Left lung (tissue), 10 donors: ENCODE measurements around the gene MT1M. TPM values are rescaled to one million over a fixed set of nuclear protein-coding genes. Genes with fewer than 3 reads are reported as not detected.

Experiments
- ATAC-seq: fragments of 200-7000 bp; cut with Tn5 transposase; one replicate; pipeline ENCODE4 v1.9.1; 2020; ENCODE audit warnings: moderate library complexity
- DNase-seq, 4 donors: peaks; one replicate each; pipeline ENCODE4 v3.0.0-alpha.2; 2013 to 2020
- H3K27ac ChIP-seq, 2 donors: fragments of 200-600 bp; sonication (generic) in 1 of 2; one replicate each; pipeline versions ENCODE4 v1.5.0 to v1.8.0; 2020 to 2021
- H3K27me3 ChIP-seq, 2 donors: fragments of 200-600 bp; sonication (generic) in 1 of 2; one replicate each; pipeline versions ENCODE4 v1.5.0 to v1.8.0; 2020 to 2021
- H3K36me3 ChIP-seq, 2 donors: fragments of 200-600 bp; sonication (generic) in 1 of 2; one replicate each; pipeline versions ENCODE4 v1.5.0 to v1.8.0; 2020 to 2021
- H3K4me1 ChIP-seq, 2 donors: fragments of 200-600 bp; one replicate each; pipeline ENCODE4 v1.8.0; 2021
- H3K4me3 ChIP-seq, 2 donors: fragments of 200-600 bp; sonication (generic) in 1 of 2; one replicate each; pipeline versions ENCODE4 v1.5.0 to v1.8.0; 2020 to 2021; ENCODE audit warnings: mild to moderate bottlenecking in 1 of 2
- H3K9me3 ChIP-seq, 2 donors: fragments of 200-600 bp; sonication (generic) in 1 of 2; one replicate each; pipeline versions ENCODE4 v1.5.0 to v1.8.0; 2020 to 2021
- CTCF ChIP-seq, 2 donors: fragments of 200-600 bp; sonication (generic) in 1 of 2; IDR thresholded peaks; one replicate each; pipeline versions ENCODE4 v1.5.0 to v1.8.0; 2021; ENCODE audit warnings: antibody characterized with exemption in 2 of 2
- intact Hi-C, 2 donors: fragments of 100-400 bp; cut with DNase I; formaldehyde crosslinking; loops; one replicate each; pipeline versions ENCODE4 v1.11.2 to v1.14.2; 2022
- polyA plus RNA-seq, 6 donors: library from polyadenylated mRNA; unstranded; fragments of 120-200 nt; gene quantifications; one replicate each; pipeline ENCODE4 v1.2.1, GENCODE V29; 2013; ENCODE audit not compliant: insufficient read length in 6 of 6
- total RNA-seq, 2 donors: library from RNA; stranded (reverse); fragmentation: NEBNext Ultra II Directional; extraction: Animal tissue kit (Norgen Biotek cat#: 25700); gene quantifications; one replicate each; pipeline ENCODE4 v1.2.1, GENCODE V29; 2021
- donor health status: DM: no; HTN: yes; CAD: no.
- donor health status: DM: no; HTN: no; CAD: no.

The MT1M gene
- total and polyA plus RNA-seq, 8 donors, result 0.29 to 32.5 (median 0.62) TPM

DNA sequence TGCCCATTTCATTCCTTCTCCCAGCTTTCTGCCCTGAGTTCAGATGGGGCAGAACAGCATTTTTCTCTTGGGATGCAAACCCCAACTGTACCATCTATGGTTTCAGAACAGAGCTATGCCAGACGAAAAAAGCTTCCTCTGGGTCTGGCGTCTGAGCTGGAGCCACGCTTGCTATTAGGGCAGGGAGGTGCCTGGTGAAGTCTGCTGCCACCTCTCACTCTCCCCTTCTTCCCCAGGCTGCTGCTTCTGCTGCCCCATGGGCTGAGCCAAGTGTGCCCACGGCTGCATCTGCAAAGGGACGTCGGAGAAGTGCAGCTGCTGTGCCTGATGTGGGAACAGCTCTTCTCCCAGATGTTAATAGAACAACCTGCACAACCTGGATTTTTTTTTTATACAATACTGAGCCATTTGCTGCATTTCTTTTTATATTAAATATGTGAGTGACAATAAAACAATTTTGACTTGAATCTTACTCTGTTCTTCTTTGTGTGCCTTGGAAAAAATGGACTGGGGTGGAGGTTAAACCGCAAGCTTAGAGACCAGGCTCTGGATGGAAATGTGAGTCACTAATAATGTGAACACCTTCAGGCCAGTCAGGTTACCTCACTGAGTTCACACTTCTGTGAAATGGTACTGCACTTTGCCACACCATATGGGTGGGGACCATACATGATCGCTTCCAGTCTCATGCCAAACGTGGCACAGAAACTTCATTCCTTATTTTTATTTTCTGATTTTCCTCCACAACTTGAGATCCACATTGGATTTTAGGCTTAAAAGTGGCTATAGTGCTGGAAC, 4.4 kb downstream of the MT1M start:
- peaks cover 35 to 98% of the 10 kb centered on the region in 2 donors for H3K27me3 ChIP-seq

GRCh38 chr16:56637814-56638750, 5.6 kb downstream of the MT1M start, which contains the start of gene MT1A:
MT1A (plus strand) TSS chr16:56638666; CDS start chr16:56638739, 73 bp downstream.
- Histone ChIP-seq H3K4me3 (peak within 1 kb of the TSS; percentile 34 to 41), H3K36me3 (no peaks in the 10 kb centered on the region), H3K9me3 (no peaks in the 10 kb centered on the region), H3K27ac (peak within 1 kb of the TSS; percentile 26 to 58), H3K27me3 (peaks cover 26 to 96% of the 10 kb centered on the region in 2 donors), H3K4me1 (peaks cover 0 to 32% of the 10 kb centered on the region in 2 donors)
- TF ChIP-seq CTCF (IDR thresholded peaks at IDR 0.05), result no peak
- DNase-seq (peak; percentile 36 to 89 (median 63)), ATAC-seq (peak; percentile 89)
- intact Hi-C loops, result no loop called here

More for the DNA sequence above, 4.4 kb downstream of the MT1M start:
- DNase-seq (no peak), ATAC-seq (no peak)
- no peaks in the 10 kb centered on the region for H3K9me3 ChIP-seq
- no peak overlapping the region for H3K4me3 ChIP-seq
- H3K36me3 ChIP-seq, result no peaks in the 10 kb centered on the region
- no peak for TF ChIP-seq CTCF (IDR thresholded peaks at IDR 0.05)
- H3K4me1 ChIP-seq, result peaks cover 0 to 31% of the 10 kb centered on the region in 2 donors
- no peak overlapping the region for H3K27ac ChIP-seq
- intact Hi-C loops, result no loop called here

DNA sequence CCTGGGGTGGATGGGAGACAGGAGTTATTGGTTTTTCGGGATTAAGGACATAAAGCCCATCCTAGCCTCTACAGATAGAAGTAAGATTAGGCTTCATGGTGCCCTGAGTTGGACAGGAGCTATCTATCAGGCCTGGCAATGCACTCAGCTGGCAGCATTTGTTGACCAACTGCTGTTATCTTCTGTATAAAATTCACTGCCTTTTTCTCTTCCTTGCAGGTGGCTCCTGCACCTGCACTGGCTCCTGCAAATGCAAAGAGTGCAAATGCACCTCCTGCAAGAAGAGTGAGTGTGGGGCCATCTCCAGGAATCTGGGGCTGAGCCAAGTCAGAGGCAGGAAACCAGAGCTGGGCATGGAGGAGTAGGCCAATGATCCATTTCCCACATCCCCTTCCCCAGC, 6.6 kb downstream of the MT1M start:
- Histone ChIP-seq H3K4me3 (peak overlapping the region in 1 of 2 donors; percentile 41), H3K27me3 (peaks cover 32 to 96% of the 10 kb centered on the region in 2 donors)
- intact Hi-C loops, result no loop called here

GRCh38 chr16:56640076-56640475, 7.6 kb downstream of the MT1M start:
- intact Hi-C loops, result no loop called here
- Histone ChIP-seq H3K27me3 (peaks cover 35 to 95% of the 10 kb centered on the region in 2 donors), H3K27ac (no peak overlapping the region), H3K36me3 (no peaks in the 10 kb centered on the region), H3K9me3 (no peaks in the 10 kb centered on the region), H3K4me1 (peaks cover 0 to 35% of the 10 kb centered on the region in 2 donors), H3K4me3 (no peak overlapping the region)
- DNase-seq (no peak), ATAC-seq (no peak)
- no peak for TF ChIP-seq CTCF (IDR thresholded peaks at IDR 0.05)

More for the DNA sequence above, 6.6 kb downstream of the MT1M start:
- DNase-seq (no peak), ATAC-seq (no peak)
- TF ChIP-seq CTCF (IDR thresholded peaks at IDR 0.05), result no peak
- Histone ChIP-seq H3K9me3 (no peaks in the 10 kb centered on the region), H3K4me1 (peaks cover 0 to 42% of the 10 kb centered on the region in 2 donors), H3K36me3 (no peaks in the 10 kb centered on the region), H3K27ac (no peak overlapping the region)
